Body of pancreas (tissue), 4 donors: ENCODE results near the gene COPZ1. TPM values are rescaled to one million over a fixed set of nuclear protein-coding genes. Genes with fewer than 3 reads are reported as not detected.

Source experiments
- ATAC-seq: fragments of 150-250 bp; one replicate; pipeline ENCODE4 v1.9.1; 2016
- DNase-seq, 4 donors: peaks; one replicate each; pipeline ENCODE4 v3.0.0-alpha.2; 2019
- H3K27ac ChIP-seq, 4 donors: fragments of 200-600 bp; sonication (generic); 1 replicate in 3 of 4; 2 replicates in 1 of 4; pipeline versions ENCODE4 v1.5.1 to v1.6.1; 2016 to 2019; ENCODE audit warnings: mild to moderate bottlenecking in 1 of 4, mixed read lengths in 1 of 4, moderate library complexity in 1 of 4
- H3K27me3 ChIP-seq, 2 donors: fragments of 200-600 bp; sonication (generic); one replicate each; pipeline ENCODE4 v1.6.0; 2016; ENCODE audit warnings: mild to moderate bottlenecking in 1 of 2
- H3K36me3 ChIP-seq, 2 donors: fragments of 200-600 bp; sonication (generic); replicated peaks in 1 of 2; 2 replicates each; pipeline ENCODE4 v1.5.1; 2016; ENCODE audit warnings: low read depth in 2 of 2; ENCODE audit not compliant: insufficient read depth in 1 of 2
- H3K4me1 ChIP-seq: fragments of 200-600 bp; sonication (generic); one replicate; pipeline ENCODE4 v1.6.0; 2016
- H3K4me3 ChIP-seq, 2 donors: fragments of 200-600 bp; sonication (generic); 1 replicate in 1 of 2; 2 replicates in 1 of 2; pipeline ENCODE4 v1.5.1; 2016 to 2019
- H3K9me3 ChIP-seq, 3 donors: fragments of 200-600 bp; sonication (generic); 1 replicate in 2 of 3; 2 replicates in 1 of 3; pipeline ENCODE4 v1.5.1; 2016
- POLR2A ChIP-seq, 3 donors: fragments of 450-650 bp; IDR thresholded peaks; one replicate each; pipeline ENCODE4 v1.6.1; 2016; ENCODE audit warnings: antibody characterized with exemption in 3 of 3, mild to moderate bottlenecking in 2 of 3
- WGBS, 2 donors: methylation state at CpG; one replicate each; pipeline ENCODE4 v1.1.5; 2017; 5-methylcytosine and 5-hydroxymethylcytosine counted together
- intact Hi-C: fragments of 100-400 bp; cut with DNase I; formaldehyde crosslinking; loops from one replicate; pipeline ENCODE4 v1.15.1; 2023
- total RNA-seq, 2 donors: library from RNA; depleted of rRNA; stranded (reverse); fragments of >200 nt; gene quantifications; one replicate each; pipeline ENCODE4 v1.1.0, GENCODE V29; 2016
- TF ChIP-seq, protein P1 (sequence below), 7 experiments: fragments of 450-650 bp in 4 of 7; fragments of 200-600 bp in 3 of 7; sonication (generic) in 3 of 7; IDR thresholded peaks; one replicate each; pipeline ENCODE4 v1.5.1; 2016 to 2019; ENCODE audit warnings: antibody characterized with exemption in 7 of 7

Gene COPZ1
- total RNA-seq, 2 donors from 2014 or later: 34.3 to 71.3 TPM

DNA sequence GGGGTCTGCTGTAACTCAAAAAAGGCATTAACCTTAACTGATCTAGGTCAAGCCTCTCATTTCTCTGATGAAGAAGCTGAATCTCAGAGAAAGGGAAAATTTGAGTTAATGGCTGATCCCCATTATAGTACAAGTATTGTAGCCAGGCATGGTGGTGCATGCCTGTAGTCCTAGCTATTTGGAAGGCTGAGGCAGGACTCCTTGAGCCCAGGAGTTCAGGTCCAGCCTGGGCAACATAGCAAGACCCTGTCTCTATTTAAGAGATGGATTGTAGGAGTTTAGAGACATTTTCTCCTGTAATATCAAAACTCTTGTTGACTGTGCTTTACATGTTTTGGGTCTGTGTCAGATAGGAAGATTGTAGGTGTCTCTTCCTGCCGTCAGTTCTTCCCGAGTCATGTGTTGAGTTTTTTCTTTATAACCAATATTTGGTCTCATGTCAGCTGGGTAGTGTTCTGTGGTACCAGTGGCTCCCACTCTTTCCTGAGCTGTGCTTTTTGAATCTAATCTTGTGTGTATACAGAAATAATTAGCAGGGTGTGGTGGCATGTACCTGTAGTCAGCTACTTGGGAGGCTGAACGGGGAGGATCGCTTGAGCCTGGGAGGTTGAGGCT is 8.6 kb downstream of the COPZ1 start:
- Histone ChIP-seq H3K36me3 (peaks cover 0 to 3% of the 10 kb centered on the region in 2 donors), H3K9me3 (no peaks in the 10 kb centered on the region), H3K4me3 (no peak overlapping the region), H3K4me1 (peaks cover 85% of the 10 kb centered on the region), H3K27ac (no peak overlapping the region), H3K27me3 (no peaks in the 10 kb centered on the region)
- no peak for TF ChIP-seq POLR2A (IDR thresholded peaks at IDR 0.05)
- TF ChIP-seq, protein P1, sequence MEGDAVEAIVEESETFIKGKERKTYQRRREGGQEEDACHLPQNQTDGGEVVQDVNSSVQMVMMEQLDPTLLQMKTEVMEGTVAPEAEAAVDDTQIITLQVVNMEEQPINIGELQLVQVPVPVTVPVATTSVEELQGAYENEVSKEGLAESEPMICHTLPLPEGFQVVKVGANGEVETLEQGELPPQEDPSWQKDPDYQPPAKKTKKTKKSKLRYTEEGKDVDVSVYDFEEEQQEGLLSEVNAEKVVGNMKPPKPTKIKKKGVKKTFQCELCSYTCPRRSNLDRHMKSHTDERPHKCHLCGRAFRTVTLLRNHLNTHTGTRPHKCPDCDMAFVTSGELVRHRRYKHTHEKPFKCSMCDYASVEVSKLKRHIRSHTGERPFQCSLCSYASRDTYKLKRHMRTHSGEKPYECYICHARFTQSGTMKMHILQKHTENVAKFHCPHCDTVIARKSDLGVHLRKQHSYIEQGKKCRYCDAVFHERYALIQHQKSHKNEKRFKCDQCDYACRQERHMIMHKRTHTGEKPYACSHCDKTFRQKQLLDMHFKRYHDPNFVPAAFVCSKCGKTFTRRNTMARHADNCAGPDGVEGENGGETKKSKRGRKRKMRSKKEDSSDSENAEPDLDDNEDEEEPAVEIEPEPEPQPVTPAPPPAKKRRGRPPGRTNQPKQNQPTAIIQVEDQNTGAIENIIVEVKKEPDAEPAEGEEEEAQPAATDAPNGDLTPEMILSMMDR (IDR thresholded peaks at IDR 0.05): no peak
- 89% methylated on average over 2 to 4 of the region's 4 CpGs for WGBS, 2 donors
- no peak for ATAC-seq
- intact Hi-C loops: no loop called here
- no peak for DNase-seq

DNA sequence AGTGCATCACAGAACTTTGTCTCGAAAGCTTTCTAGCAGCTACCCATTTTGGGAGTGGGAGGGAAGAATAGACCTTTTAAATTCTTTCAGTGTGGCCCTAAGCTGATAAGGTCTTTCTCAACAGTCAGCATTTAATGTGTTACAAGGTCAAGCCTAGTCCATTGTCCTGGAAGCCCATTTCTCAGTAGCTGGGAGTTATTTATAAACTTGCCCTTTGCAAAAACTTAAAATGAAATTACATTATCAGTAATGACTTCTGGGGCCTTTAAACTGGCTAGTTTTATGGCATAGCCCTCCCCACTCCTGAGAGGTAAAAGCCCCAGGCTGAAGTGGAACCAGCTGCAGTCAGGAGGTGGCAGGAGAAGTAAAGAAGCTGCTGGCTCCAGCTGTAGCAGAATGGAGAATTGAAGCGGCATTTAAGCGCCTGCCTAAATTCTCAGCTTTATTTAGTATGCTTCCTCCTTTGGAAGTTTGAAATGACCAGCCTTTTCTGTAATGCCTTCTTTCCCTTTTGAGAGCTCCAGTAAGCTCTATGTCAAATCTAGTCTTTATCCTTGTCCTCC is 12.4 kb downstream of the COPZ1 start:
- WGBS, 2 donors: 12 to 19% methylated on average over 3 of the region's 3 CpGs
- intact Hi-C loops: no loop called here

DNA sequence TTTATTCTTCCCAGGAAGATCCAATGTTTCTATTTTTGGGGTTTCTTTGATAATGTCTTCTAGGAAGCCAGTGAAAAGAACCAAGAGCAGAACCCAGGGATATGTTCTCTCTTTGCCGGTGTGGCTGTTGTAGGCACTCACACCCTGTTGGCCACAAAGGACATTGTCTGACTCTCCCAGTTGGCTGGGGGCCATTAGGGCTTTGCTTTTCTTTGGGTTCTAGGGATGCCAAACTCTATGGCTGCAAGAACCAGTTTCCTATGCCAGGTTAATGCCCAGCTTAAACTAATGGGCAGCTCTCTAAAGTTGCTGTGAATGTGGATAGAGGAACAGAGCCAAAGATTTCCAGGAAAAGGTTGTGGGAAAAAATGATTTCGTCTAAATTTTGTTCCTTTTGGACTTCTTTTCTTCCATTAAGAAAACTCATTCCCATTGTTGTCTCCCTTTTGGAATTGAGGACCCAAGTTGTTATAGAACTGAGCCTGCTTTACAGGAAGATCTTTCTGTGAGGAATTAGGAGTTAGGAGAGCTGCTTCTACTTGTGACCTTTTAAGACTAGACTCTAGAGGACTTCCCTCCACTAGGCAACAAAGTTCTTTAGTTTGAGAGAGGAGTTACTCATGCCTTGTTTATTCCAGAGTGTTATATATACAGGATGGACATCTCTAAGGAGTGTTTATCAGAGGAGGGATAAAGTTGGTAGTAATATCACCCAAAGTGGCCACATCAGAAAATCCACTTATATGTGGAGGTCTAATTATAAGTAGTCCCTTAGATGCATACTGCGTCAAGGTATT is 13.1 kb downstream of the COPZ1 start:
- intact Hi-C loops: no loop called here
- DNase-seq (peak in 3 of 4 donors; percentile 22 to 52 (median 52)), ATAC-seq (peak; percentile 47)
- Histone ChIP-seq H3K4me1 (peaks cover 73% of the 10 kb centered on the region), H3K27me3 (no peaks in the 10 kb centered on the region), H3K36me3 (peaks cover 0 to 6% of the 10 kb centered on the region in 2 donors), H3K9me3 (no peaks in the 10 kb centered on the region), H3K4me3 (no peak overlapping the region), H3K27ac (peak overlapping the region in 3 of 4 donors; percentile 42 to 58 (median 46))
- 31 to 45% methylated on average over 3 of the region's 3 CpGs for WGBS, 2 donors
- TF ChIP-seq, protein P1 (IDR thresholded peaks at IDR 0.05): no peak
- TF ChIP-seq POLR2A (IDR thresholded peaks at IDR 0.05): no peak

More for the DNA sequence above, 12.4 kb downstream of the COPZ1 start:
- peak overlapping the region in 3 of 4 donors; percentile 42 to 58 (median 46) for H3K27ac ChIP-seq
- peaks cover 0 to 3% of the 10 kb centered on the region in 2 donors for H3K36me3 ChIP-seq
- H3K27me3 ChIP-seq: no peaks in the 10 kb centered on the region
- H3K4me3 ChIP-seq: no peak overlapping the region
- peak in 2 of 4 donors; percentile 26 to 37 for DNase-seq
- peaks cover 77% of the 10 kb centered on the region for H3K4me1 ChIP-seq
- H3K9me3 ChIP-seq: no peaks in the 10 kb centered on the region
- TF ChIP-seq, protein P1 (IDR thresholded peaks at IDR 0.05): peak in 2 of 7 experiments; percentile 21 to 24
- no peak for TF ChIP-seq POLR2A (IDR thresholded peaks at IDR 0.05)
- ATAC-seq: peak; percentile 43

DNA sequence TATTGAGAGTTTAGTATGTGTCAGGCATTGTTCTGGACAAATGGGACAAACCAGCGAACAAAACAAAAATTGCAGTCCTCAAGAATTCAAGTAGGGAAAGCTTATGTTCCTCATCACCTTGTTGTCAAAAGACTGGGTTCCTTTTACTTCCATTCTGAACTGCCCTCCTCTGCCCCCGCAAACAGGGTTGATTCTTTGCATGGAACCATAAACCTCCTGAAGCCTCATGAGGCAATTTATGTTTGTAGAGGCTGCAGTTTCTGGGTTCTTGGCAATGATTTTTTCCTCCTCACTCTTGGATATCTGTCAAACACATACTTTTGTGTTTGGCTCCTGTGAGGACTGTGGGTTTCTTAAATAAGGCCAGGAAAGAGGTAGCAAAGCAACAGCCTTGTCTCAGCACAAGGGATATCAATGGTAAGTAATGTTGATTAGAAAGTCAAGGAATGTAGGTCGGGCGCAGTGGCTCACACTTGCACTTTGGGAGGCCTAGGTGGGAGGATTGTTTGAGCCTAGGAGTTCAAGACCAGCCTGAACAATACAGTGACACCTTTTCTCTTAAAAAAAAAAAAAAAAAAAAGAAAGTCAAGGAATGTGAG is 13.9 kb downstream of the COPZ1 start:
- DNase-seq (no peak), ATAC-seq (no peak)
- 72 to 78% methylated on average over 4 of the region's 4 CpGs for WGBS, 2 donors
- H3K4me3 ChIP-seq: no peak overlapping the region
- no peaks in the 10 kb centered on the region for H3K27me3 ChIP-seq
- H3K27ac ChIP-seq: peak overlapping the region in 1 of 4 donors; percentile 58
- peaks cover 0 to 10% of the 10 kb centered on the region in 2 donors for H3K36me3 ChIP-seq
- TF ChIP-seq, protein P1 (IDR thresholded peaks at IDR 0.05): no peak
- no peak for TF ChIP-seq POLR2A (IDR thresholded peaks at IDR 0.05)
- H3K9me3 ChIP-seq: no peaks in the 10 kb centered on the region
- intact Hi-C loops: no loop called here
- peaks cover 69% of the 10 kb centered on the region for H3K4me1 ChIP-seq
